Measurements from ENCODE around the gene ZNF362. TPM values are rescaled to one million over a fixed set of nuclear protein-coding genes. Genes with fewer than 3 reads are reported as not detected.
A peak's percentile ranks its signal among the peaks of the same experiment; 100 is the strongest.

ZNF362 gene
- total RNA-seq, 2 experiments from 2014 or later = 8.7 to 12.9 TPM

DNA sequence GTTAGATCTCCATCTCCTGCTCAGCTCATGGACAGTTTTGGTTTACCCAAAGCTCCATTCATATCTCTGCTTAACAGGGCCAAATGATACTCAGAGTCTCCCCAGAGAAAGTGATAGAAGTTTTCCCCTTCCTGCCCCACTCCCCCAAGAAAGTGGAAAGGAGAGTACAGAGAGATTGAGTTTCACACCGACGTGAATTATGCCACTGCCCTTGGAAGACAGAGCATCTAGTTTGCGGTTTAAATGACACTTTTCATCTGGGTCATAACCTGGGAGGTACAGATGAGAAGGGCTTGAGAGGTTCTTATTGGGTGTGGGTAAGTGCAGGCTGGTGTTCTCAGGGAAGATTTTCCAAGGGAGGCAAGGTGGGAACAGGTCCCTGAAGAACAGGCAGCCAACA, 6.9 kb upstream of the ZNF362 start:
- Mint-ChIP-seq H3K36me3 (no peaks in the 10 kb centered on the region), H3K27ac (no peak overlapping the region), H3K9me3 (no peaks in the 10 kb centered on the region), H3K4me1 (ENCODE audit: low read depth) (no peaks in the 10 kb centered on the region), H3K4me3 (no peak overlapping the region), H3K27me3 (peaks cover 9% of the 10 kb centered on the region)
- POLR2A ChIA-PET = no interaction called here
- no peak for DNase-seq
- intact Hi-C loops (cut with micrococcal nuclease) = no loop called here
- CTCF ChIA-PET = interaction anchor here (1.2 kb wide), 1 partner anchor 47 kb away, joined by 5 read pairs; no protein-coding TSS in a partner anchor

DNA sequence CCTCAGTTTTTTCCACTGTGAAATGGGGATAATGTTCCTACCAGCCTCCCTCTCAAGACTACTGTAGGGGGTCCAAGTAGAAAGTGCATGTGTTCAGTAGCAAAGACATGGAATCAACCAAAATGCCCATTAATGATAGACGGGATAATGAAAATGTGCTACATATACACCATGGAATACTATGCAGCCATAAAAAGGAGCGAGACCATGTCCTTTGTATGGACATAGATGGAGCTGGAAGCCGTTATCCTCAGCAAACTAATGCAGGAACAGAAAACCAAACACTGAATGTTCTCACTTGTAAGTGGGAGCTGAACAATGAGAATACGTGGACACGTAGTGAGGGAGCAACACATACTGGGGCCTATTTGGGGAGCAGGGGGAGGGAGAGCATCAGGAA, 6.1 kb upstream of the ZNF362 start:
- no peak for DNase-seq
- Mint-ChIP-seq H3K4me3 (no peak overlapping the region), H3K27ac (no peak overlapping the region), H3K4me1 (ENCODE audit: low read depth) (no peaks in the 10 kb centered on the region), H3K27me3 (peaks cover 9% of the 10 kb centered on the region), H3K9me3 (no peaks in the 10 kb centered on the region), H3K36me3 (no peaks in the 10 kb centered on the region)
- POLR2A ChIA-PET = no interaction called here
- intact Hi-C loops (cut with micrococcal nuclease) = no loop called here
- CTCF ChIA-PET = no interaction called here

DNA sequence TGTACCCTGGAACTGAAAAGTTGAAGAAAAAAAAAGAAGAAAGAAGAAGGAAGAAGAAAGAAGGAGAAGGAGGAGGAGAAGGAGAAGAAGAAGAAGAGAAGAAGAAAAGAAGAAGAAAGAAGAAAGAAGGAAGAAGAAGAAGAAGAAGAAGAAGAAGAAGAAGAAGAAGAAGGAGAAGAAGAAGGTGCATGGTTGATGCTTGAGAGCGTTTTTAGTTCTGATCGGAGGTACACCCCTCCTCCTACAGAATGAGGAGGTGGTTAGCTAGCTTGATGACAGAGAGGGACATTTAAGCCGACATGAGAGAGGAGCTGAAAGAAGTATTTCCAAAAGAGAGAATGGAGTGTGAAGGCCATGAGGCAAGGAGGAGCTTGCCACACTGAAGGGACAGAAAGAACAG, 5.6 kb upstream of the ZNF362 start:
- H3K4me1 Mint-ChIP-seq (ENCODE audit: low read depth) = no peaks in the 10 kb centered on the region
- H3K9me3 Mint-ChIP-seq = no peaks in the 10 kb centered on the region
- POLR2A ChIA-PET = no interaction called here

DNA sequence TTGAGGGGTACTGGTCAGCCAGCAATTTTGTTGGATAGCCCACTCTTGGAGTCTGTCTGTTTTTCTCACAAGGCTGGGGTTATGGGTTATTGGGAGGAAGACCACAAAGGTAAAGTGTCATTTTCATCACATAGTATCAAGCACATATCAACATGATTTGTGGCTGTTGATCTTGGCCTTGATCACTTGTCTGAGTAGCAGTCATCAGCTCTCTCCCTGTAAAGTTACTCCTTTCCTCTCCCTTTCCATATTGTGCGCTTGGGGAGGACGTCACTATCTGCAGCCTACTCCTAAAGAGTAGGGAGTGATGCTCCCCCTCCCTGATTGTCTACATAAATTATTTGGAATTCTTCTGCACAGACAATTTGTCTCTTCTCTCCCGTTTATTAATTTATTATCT, 1.8 kb upstream of the ZNF362 start:
- ChIA-PET CTCF (no interaction called here), POLR2A (no interaction called here)

More for the DNA sequence above, 5.6 kb upstream of the ZNF362 start:
- intact Hi-C loops (cut with micrococcal nuclease) = no loop called here
- DNase-seq = no peak
- no peak overlapping the region for H3K4me3 Mint-ChIP-seq
- CTCF ChIA-PET = no interaction called here
- no peaks in the 10 kb centered on the region for H3K36me3 Mint-ChIP-seq
- peaks cover 9% of the 10 kb centered on the region for H3K27me3 Mint-ChIP-seq
- H3K27ac Mint-ChIP-seq = no peak overlapping the region

DNA sequence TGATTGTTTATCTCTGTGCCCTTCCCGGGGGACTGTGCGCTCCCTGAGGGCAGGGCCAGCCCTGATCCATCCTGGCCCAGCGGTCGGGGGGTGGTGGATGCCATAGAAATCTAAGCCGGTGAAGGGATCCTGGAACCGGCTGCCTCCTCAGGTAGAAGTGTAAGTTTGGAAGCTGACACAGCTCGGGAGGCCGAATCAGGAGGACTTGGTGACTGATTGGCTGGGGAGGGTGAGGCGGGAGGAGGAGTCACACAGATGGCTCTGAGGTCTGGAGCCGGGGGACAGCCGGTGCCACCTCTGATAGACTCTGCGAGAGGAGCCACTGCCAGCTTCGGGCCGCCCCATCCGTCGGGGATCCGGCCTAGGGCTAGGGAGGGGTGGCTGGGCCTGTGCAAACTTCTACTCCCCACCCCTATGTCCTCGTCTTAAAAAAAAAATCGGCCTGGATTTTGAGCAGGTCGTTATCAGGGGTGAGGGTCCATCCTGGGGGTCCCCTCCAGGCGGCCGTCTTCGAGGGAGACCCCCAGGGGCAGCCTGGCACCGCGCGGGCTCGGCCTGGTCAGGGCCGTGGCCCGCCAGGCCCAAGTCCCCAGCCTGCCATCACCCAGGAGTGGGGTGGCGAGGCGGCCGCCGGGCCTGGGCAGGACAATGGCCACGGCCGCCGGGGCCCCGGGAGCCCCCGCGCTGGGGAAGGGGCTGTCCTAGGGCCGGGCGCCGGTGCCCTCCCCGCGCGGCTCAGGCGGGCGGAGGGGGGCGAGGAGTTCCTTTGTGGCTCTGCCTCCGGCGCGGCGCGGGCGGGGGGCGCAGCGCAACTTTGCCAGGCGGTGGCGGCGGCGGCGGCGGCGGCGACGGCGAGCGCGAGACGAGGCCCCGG, 708 bp upstream of the ZNF362 start:
- intact Hi-C loops (cut with micrococcal nuclease) = loop anchor here (2.0 to 5.0 kb wide), 2 partner anchors 75 to 92 kb away; no protein-coding TSS in a partner anchor
- Mint-ChIP-seq H3K4me1 (ENCODE audit: low read depth) (peaks cover 32% of the 10 kb centered on the region), H3K36me3 (peaks cover 3% of the 10 kb centered on the region), H3K27me3 (no peaks in the 10 kb centered on the region), H3K27ac (peak overlapping the region; percentile 30), H3K4me3 (peak overlapping the region; percentile 64), H3K9me3 (no peaks in the 10 kb centered on the region)
- DNase-seq = peak; percentile 78
- POLR2A ChIA-PET = interaction anchor here (0.8 kb wide), 1 partner anchor 1959 kb away, joined by 3 read pairs; the partner anchor contains the start of genes SNRNP40 and ZCCHC17
- CTCF ChIA-PET = interaction anchor here (0.6 kb wide), 1 partner anchor 43 kb away, joined by 3 read pairs; no protein-coding TSS in a partner anchor

More for the DNA sequence above, 1.8 kb upstream of the ZNF362 start:
- Mint-ChIP-seq H3K4me1 (ENCODE audit: low read depth) (peaks cover 22% of the 10 kb centered on the region), H3K4me3 (no peak overlapping the region), H3K27ac (no peak overlapping the region), H3K36me3 (peaks cover 3% of the 10 kb centered on the region), H3K9me3 (no peaks in the 10 kb centered on the region), H3K27me3 (no peaks in the 10 kb centered on the region)
- intact Hi-C loops (cut with micrococcal nuclease) = no loop called here
- no peak for DNase-seq

DNA sequence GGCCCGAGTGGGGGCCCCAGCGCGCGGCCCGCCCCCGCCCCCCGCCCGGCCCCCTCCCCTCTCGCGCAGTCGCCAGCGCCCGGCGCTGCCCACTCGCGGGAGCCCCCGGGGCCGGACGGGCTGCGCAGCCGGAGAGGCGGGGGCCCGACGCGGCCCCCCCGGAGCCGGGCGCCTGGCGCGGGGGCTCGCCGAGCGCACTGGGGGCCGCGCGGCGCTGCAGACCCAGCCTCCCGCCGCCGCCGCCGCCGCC, 146 bp upstream of the ZNF362 start:
- intact Hi-C loops (cut with micrococcal nuclease) = loop anchor here (2.0 to 5.0 kb wide), 2 partner anchors 75 to 91 kb away; no protein-coding TSS in a partner anchor
- peaks cover 3% of the 10 kb centered on the region for H3K36me3 Mint-ChIP-seq
- CTCF ChIA-PET = no interaction called here
- H3K9me3 Mint-ChIP-seq = no peaks in the 10 kb centered on the region
- DNase-seq = no peak
- POLR2A ChIA-PET = no interaction called here
- no peak overlapping the region for H3K4me3 Mint-ChIP-seq
- no peaks in the 10 kb centered on the region for H3K27me3 Mint-ChIP-seq
- H3K4me1 Mint-ChIP-seq (ENCODE audit: low read depth) = peaks cover 34% of the 10 kb centered on the region
- no peak overlapping the region for H3K27ac Mint-ChIP-seq

DNA sequence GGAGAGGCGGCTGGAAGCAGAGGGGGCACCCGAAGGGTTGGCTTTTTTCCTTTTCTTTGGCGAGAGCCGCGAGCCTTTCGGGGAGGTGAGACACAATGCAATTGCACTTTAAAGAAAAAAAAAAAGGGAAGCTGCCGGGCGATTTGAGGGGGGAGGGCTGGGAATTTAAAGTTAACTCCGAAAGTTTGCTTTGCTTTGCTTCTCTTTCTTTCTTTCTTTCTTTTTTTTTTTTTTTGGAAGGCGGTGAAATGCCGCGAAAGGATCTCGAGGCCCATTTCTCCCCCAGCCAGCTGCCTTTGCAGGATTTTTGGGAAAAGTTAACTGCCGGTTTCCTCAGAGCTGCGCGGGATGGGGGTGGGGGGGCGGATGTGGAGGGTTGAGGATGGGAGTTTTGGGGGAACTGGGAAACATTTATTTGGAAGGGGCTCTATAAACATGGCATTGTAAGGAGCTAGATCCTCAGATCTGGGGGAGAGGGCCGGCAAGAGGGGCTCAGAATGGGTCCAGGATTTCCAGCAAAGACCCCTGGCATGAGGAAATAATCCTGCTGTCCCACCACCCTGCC, 997 bp downstream of the ZNF362 start:
- no peak for DNase-seq
- Mint-ChIP-seq H3K4me1 (ENCODE audit: low read depth) (peaks cover 38% of the 10 kb centered on the region), H3K9me3 (no peaks in the 10 kb centered on the region), H3K27me3 (no peaks in the 10 kb centered on the region), H3K36me3 (peaks cover 3% of the 10 kb centered on the region), H3K27ac (peak overlapping the region; percentile 96), H3K4me3 (peak overlapping the region; percentile 98)
- POLR2A ChIA-PET = interaction anchor here (0.6 to 1.0 kb wide), 3 partner anchors 12 to 130 kb away, joined by 3 to 5 read pairs (median 4); partner anchors contain the start of gene TRIM62
- CTCF ChIA-PET = interaction anchor here (0.9 to 1.3 kb wide), 3 partner anchors 38 to 214 kb away, joined by 3 to 7 read pairs (median 3); partner anchors contain the start of gene ZSCAN20
- intact Hi-C loops (cut with micrococcal nuclease) = loop anchor here (2.0 to 5.0 kb wide), 2 partner anchors 76 to 90 kb away; no protein-coding TSS in a partner anchor

DNA sequence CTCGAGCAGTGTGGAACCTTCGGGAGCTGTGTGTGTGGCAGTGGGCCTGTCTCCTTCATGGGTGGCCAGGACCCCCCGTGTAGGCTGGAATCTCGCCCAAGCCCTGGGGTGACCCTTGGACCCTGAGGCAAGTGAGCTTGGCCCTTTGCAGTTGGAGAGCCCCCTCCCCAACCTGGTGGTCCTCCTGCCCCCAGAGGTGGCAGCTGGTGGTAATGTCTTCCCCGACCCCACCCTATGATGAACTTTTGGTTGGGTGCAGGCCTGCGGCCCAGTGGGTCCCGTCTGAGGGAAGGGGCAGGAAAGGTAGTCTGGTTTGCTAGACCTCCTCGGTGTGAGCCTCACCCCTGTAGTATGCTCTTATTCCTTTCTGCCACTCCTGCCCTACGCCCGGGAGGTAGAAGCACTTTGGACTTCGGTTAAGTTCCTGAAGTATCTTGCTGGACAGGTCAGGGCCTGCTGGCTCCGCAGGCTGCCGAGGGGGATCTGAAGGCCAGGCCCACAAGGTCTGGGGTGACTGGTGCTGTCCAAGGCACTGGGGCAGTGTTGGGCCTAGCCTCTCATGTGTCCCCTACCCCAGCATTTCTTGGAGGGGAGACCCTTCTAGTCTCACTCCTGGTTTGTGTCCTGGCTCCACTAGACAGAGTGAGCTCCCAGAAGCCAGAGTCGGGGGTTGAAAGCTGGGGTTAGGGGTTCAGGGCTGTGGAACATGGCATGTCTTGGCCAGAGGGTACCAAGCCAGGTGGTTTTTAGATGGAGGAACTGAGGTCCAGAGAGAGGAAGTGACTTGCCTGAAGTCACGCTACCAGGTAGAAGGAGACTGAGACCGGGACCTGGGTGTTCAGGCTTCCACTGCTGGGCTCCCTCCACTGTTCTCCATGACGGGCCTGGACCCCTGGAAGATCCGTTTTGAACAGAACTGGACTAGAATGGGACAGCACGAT, 1.8 kb downstream of the ZNF362 start:
- ChIA-PET POLR2A (interaction anchor here (0.6 to 1.0 kb wide), 3 partner anchors 11 to 131 kb away, joined by 3 to 5 read pairs (median 4); partner anchors contain the start of gene TRIM62), CTCF (interaction anchor here (0.9 to 1.3 kb wide), 3 partner anchors 37 to 213 kb away, joined by 3 to 7 read pairs (median 3); partner anchors contain the start of gene ZSCAN20)
- peak overlapping the region; percentile 98 for H3K4me3 Mint-ChIP-seq
- intact Hi-C loops (cut with micrococcal nuclease) = loop anchor here (2.0 to 5.0 kb wide), 3 partner anchors 77 to 131 kb away; no protein-coding TSS in a partner anchor
- peaks cover 38% of the 10 kb centered on the region for H3K4me1 Mint-ChIP-seq (ENCODE audit: low read depth)
- H3K27ac Mint-ChIP-seq = peak overlapping the region; percentile 96
- DNase-seq = no peak
- peaks cover 3% of the 10 kb centered on the region for H3K36me3 Mint-ChIP-seq
- H3K9me3 Mint-ChIP-seq = no peaks in the 10 kb centered on the region
- H3K27me3 Mint-ChIP-seq = no peaks in the 10 kb centered on the region

DNA sequence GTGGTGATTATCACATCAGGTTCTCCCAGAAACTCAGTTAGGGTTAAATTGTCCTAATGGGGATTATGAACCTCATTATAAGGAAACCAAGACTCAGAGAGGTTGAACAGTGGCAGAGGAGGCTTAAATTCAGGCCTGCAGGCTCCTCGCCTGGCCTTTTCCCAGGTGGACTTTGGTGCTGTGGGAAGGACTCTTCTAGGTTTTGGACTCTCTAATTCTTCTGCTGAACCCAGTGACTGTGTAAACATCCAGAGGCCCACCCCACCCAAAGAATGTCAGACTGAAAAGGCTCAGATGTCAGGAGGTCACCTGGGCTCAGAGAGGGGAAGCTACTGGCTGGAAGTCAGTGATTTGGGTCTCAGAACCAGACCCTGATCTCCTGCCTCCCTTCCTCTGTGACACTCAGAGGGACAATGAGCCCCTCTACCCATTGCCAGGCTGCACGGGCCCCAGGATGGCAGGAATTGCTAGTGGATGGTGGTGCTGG, 2.5 kb downstream of the ZNF362 start:
- DNase-seq = no peak
- intact Hi-C loops (cut with micrococcal nuclease) = loop anchor here (2.0 to 5.0 kb wide), 2 partner anchors 88 to 132 kb away; no protein-coding TSS in a partner anchor
- Mint-ChIP-seq H3K36me3 (peaks cover 3% of the 10 kb centered on the region), H3K4me1 (ENCODE audit: low read depth) (peaks cover 38% of the 10 kb centered on the region), H3K27me3 (no peaks in the 10 kb centered on the region), H3K9me3 (no peaks in the 10 kb centered on the region), H3K4me3 (no peak overlapping the region), H3K27ac (no peak overlapping the region)
- ChIA-PET POLR2A (no interaction called here), CTCF (no interaction called here)

DNA sequence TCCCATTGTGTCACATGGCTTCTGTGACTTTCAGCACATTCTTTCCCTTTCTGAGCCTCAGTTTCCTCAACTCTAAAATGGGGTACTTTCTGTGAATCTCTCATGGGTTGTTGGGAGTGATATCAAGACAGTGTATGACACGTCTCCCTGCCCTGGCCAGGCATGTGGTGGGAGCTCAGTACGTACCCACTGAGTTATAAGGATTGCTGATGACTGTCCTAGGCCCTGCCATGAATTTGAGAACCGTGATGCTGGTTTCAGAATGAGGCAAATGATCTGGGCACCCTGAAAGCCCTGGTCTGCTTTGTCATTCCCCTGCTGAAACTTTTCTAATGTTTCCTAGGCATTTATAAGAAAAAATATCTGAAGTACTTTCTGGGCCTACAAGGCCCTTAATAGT, 3.6 kb downstream of the ZNF362 start:
- no peak overlapping the region for H3K27ac Mint-ChIP-seq
- peaks cover 3% of the 10 kb centered on the region for H3K36me3 Mint-ChIP-seq
- peak; percentile 48 for DNase-seq
- H3K9me3 Mint-ChIP-seq = no peaks in the 10 kb centered on the region
- intact Hi-C loops (cut with micrococcal nuclease) = loop anchor here (2.0 to 5.0 kb wide), 2 partner anchors 87 to 133 kb away; no protein-coding TSS in a partner anchor
- no peak overlapping the region for H3K4me3 Mint-ChIP-seq
- H3K27me3 Mint-ChIP-seq = no peaks in the 10 kb centered on the region
- POLR2A ChIA-PET = no interaction called here
- peaks cover 38% of the 10 kb centered on the region for H3K4me1 Mint-ChIP-seq (ENCODE audit: low read depth)
- CTCF ChIA-PET = interaction anchor here (0.8 to 1.3 kb wide), 2 partner anchors 38 to 133 kb away, joined by 3 read pairs; no protein-coding TSS in a partner anchor

DNA sequence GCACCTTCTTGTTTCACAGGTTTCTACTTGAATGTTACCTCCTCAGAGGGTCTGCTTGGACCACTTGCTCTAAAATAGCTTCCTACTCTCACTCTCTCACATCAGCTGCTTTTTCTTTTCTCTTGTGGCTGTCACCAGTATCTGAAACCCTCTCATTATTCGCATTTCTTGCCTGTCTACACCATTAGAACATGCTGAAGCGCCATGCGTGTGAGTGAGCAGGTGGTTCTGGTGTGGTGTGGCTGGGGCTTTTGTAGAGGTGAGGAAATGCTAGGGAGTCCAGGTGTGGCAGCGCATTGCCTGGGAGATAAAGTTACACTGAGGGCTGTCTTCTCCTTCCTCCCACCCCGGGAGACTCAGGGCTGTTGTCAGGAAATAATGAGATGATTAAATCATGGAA, 4.1 kb downstream of the ZNF362 start:
- CTCF ChIA-PET = interaction anchor here (0.8 to 1.3 kb wide), 2 partner anchors 38 to 133 kb away, joined by 3 read pairs; no protein-coding TSS in a partner anchor
- H3K27me3 Mint-ChIP-seq = no peaks in the 10 kb centered on the region
- no peak overlapping the region for H3K4me3 Mint-ChIP-seq
- intact Hi-C loops (cut with micrococcal nuclease) = no loop called here
- DNase-seq = no peak
- peaks cover 3% of the 10 kb centered on the region for H3K36me3 Mint-ChIP-seq
- H3K9me3 Mint-ChIP-seq = no peaks in the 10 kb centered on the region
- POLR2A ChIA-PET = no interaction called here
- H3K27ac Mint-ChIP-seq = peak overlapping the region; percentile 11
- H3K4me1 Mint-ChIP-seq (ENCODE audit: low read depth) = peaks cover 38% of the 10 kb centered on the region
